NCI-H748 treated with DMSO at 0.1 percent for 48 hours (cell line): ENCODE measurements around the gene RFFL.
A peak's percentile ranks its signal among the peaks of the same experiment; 100 is the strongest.
"Not testable (repeated sequence)": the region's sequence is repeated elsewhere in the genome, so short reads cannot be mapped to it uniquely, and the experiment has no call there.

Experiments used
- DNase-seq: peaks from one replicate; lab custom pipeline; 2025; lab: John Stamatoyannopoulos, UW

Gene RFFL

GRCh38 chr17:35006345-35006744 lies 57.2 kb downstream of the RFFL start:
- no peak for DNase-seq

- no peak for DNase-seq
These were observed 59.7 kb downstream of the RFFL start for GRCh38 chr17:35003778-35004177.

DNA sequence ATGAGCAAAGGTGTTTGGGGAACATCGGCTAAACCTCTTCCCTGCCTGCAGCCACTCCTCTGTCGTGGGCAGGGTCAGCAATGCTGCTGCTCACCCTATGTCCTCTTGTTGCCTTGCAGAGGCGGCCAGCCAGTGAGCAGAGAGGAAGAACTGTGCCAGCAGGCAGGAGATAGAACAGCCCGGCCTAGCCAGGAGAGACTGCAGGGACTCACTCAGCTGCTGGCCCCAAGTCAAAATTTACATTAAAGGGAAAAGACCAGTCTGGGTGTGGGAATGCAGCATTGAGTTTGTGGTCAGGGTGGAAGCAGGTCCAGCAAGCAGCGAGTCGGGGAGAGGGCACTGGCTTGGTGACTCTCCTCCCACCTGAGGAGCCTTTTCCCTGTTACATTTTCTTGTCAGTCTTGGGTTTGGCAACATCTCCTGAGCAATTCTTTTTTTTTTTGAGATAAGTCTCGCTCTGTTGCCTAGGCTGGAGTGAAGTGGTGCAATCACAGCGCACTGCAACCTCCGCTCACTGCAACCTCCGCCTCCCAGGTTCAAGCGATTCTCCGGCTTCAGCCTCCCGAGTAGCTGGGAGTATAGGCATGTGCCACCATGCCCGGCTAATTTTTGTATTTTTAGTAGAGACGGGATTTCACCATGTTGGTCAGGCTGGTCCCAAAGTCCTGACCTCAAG lies 60.5 kb downstream of the RFFL start:
- DNase-seq, result no peak

- no peak for DNase-seq
These were observed 62.0 kb downstream of the RFFL start for GRCh38 chr17:35001549-35001948.

DNA sequence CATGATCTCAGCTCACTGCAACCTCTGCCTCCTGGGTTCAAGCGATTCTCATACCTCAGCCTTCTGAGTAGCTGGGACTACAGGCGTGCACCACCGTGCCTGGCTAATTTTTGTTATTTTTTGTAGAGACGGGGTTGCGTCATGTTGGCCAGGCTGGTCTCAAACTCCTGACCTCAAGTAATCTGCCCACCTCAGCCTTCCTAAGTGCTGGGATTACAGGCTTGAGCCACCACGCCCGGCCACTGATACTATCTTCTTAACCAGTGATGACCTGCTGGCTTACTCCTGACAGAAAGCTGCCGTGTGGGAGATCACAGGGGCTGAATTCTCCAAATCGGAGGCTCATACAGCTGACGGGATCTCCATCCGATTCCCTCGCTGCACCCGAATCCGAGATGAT lies 62.5 kb downstream of the RFFL start:
- DNase-seq, result not testable (repeated sequence)

GRCh38 chr17:34999456-34999855 lies 64.1 kb downstream of the RFFL start:
- no peak for DNase-seq

GRCh38 chr17:34998205-34998604 lies 65.3 kb downstream of the RFFL start:
- no peak for DNase-seq

- DNase-seq, result no peak
These were observed 66.1 kb downstream of the RFFL start for GRCh38 chr17:34997355-34997862.

DNA sequence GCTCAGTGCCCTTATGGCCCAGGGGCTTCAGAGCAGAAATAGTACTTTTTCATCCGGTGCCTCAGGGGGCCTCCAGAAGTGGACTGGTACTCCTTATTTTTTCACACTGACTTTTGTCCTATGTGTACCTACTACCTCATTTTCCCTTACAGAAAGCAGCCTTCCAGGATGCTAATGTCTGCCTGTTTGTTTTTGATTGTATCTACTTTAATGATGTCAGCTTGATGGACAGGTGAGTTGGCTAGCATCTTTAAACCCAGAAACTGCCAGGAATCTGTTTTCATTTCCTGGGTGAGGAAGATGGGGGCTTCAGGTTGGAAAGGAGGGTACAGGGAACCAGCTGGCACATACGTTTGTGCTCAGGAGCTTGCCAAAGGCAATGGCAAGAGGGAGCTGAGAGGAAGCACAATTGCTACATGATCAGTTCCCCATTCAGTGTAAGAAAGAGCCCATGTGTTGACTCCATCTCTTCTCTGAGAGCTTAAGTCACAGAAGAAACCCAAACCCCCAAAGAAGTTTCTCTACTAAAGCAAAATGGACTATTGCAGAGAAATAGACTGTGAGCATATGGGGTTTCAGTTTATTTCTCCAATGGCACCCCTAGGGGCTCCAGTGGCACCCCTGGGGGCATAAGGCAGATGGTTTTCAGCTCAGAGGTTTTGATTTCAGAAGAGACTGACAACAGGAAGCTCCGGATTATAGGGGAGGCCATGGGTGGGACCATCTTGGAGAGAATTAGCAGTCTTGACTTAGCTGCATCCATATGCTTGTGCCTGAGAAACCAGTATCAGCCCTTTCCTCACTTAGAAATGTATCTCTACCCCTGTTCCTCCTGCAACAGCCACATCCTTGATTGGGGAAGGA lies 66.9 kb downstream of the RFFL start:
- no peak for DNase-seq

GRCh38 chr17:34993031-34993430 lies 70.5 kb downstream of the RFFL start:
- DNase-seq, result no peak

DNA sequence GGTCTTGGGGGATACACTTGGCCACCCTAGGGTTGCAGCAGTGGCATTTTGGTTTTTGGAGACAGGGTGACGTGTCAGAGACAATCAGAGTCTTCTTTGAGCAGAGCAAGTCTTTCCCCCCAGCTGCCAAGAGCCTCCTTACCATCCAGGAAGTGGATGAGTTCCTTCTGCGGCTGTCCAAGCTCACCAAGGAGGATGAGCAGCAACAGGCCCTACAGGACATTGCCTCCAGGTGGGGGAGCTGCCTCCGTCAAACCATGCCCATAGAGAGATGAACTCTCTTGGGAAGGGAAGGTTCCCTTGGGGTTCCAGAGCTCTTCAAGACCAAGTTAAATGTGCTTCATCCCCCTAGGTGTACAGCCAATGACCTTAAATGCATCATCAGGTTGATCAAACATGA lies 71.9 kb downstream of the RFFL start:
- no peak for DNase-seq

- DNase-seq, result no peak
These were observed 72.6 kb downstream of the RFFL start for GRCh38 chr17:34990921-34991365.

DNA sequence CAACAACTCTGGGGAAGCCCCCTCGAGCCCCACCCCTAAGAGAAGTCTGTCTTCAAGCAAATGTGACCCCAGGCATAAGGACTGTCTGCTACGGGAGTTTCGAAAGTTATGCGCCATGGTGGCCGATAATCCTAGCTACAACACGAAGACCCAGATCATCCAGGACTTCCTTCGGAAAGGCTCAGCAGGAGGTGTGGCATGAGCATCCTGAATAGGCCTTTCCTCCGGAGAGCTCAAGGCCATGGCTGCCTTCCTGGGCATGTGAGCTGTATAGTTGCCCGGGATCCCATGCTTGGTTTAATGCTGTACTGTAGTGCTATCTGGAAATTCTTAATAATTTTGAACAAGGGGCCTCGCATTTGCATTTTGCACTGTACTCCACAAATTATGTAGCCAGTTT lies 74.0 kb downstream of the RFFL start:
- no peak for DNase-seq

DNA sequence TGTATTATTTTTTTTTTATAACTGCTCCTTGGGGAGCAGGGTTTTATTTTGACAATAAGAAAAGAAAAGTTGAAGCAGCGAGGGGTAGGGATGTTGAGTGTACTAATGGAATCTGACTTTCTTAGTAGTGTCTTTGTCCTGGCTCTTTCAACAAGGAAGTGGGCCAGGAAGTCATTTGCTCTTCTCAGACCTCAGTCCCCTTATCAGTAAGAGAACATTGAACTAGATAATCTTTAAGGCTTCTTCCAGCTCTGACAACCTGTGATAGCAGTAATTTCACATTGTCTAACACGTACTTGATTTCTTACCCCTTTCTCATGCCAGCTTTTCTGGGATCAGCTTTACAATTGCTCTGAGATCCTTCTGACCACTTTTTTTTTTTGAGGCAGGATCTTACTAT lies 74.9 kb downstream of the RFFL start:
- DNase-seq, result no peak

- DNase-seq, result no peak
These were observed 76.3 kb downstream of the RFFL start for GRCh38 chr17:34987232-34987631.

DNA sequence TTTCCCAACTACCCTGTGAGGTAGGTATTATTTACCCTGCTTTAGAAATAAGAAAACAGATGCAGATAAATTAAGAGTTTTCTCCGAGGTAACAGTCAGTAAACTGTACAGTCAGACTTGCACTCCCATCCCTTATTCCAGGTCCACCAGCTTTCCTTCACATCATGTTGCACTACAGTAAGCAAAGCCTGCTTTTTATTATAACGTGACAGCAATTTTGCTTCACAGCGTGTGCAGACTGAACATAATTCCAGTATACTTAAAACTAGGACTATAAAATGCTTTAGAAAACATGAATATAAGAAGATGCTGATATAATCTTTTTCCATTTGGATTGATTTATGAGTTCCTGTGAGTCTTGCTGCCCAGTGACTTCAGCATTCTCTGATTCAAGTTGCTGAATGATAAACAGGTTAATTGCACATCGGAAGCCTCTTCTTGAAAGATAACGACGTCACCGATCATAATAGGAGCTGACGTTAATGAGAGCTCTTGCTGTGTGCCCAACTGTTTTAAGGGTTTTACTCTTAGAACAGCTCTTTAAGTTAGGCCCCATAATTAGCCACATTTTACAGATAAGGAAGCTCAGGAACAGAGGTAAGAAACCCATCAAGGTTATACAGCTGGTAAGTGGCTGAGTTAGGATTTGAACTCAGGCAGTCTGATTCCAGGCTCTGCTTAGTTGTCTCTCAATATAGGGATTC lies 81.8 kb downstream of the RFFL start:
- DNase-seq, result peak; percentile 37

DNA sequence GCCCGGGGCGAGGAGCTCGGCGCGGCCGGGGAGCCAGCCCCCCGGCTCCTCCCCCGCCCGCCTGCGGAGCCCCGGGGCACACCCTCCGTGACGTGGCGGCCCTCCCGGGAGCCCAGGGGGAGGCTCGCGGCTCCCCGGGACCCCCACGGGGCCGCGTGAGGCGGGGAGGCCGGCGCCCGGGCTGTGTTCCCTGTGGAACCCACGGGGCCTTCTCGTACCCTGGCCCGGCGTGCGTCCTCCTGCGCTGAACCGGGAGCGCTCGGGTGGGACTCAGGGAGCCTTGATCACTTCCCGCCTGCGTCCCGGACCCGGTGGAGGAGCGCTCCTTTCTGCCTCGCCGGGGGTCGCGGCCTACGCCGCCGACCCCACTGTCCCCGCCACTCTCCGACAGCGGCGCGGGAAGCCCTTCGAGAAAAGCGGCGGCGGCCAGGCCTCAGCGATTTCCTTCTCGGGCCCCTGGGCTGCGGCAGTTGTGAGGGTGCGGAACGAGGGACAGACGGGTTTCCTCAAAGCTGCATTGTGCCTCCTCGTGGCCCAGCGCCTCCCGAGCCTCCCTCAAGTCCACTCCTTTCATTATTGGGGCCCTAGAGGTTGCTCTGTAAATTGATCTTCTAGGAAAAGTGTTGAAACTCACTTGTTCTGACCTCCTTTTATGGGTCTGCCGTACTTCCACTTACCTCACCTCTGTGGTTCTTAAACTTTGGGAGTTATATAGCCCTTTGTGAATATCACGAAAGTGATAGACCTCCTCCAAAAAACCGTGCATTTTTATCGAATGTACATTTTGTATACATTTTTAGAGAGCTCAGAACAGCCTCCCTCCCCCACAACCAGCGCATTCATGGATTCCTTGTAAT lies 82.6 kb downstream of the RFFL start:
- DNase-seq, result peak; percentile 43

- DNase-seq, result peak; percentile 83
These were observed 83.2 kb downstream of the RFFL start, which contains the start of gene LIG3 for GRCh38 chr17:34980353-34980680. TSS of gene LIG3 (plus strand) at chr17:34980512. CDS start at chr17:34983006, 2,494 bp downstream.

DNA sequence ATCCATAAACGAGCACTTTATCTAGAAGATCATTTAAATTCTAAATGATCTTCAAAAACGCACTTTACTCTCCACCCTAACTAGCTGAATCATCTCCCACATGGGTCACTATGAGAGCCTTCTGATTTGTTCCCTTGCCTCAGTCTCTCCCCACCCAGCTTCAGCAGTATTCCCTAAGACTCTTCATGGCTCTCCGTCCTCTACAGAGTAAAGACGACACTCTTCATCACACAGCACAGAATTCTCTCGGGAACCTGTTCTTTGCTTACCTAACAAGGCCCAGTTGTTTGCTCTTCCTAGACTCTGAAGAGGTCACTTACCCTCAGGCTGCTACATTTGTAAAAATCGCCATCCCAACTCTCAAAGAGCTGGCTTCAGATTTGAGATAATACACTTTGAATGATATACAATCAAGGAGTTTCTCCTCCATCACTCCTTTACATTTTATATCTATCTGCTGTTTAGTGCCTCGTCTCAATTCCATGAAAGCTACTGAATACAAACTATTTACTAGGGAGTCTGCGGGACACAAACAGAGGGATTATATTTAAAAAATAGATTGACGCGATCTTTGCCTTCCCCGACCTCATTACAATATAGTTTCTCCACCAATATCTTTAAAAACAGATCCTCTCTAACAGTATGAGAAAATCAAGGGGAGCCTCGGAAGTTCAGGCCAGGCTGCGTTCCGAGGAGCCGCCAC lies 83.7 kb downstream of the RFFL start:
- no peak for DNase-seq

- no peak for DNase-seq
These were observed 84.4 kb downstream of the RFFL start for GRCh38 chr17:34979153-34979552.
